WTC11 (cell line): Measurements from ENCODE around the gene FBXL7.

ENCODE experiments used
- IRF2 ChIP-seq: sonication (generic); formaldehyde crosslinking; IDR thresholded peaks from 2 replicates; pipeline ENCODE4 v1.8.0; 2022; ENCODE audit warnings: low read depth, missing genetic modification reagents, borderline replicate concordance
- PRRX2 ChIP-seq: fragments of 250-450 bp; sonication (Bioruptor Pico); IDR thresholded peaks from 2 replicates; pipeline ENCODE4 v1.8.0; 2021; ENCODE audit warnings: mild to moderate bottlenecking
- SP1 ChIP-seq: sonication (generic); formaldehyde crosslinking; conservative IDR thresholded peaks from 2 replicates; pipeline ENCODE4 v1.8.1; 2022; ENCODE audit warnings: missing genetic modification reagents
- ZNF138 ChIP-seq: sonication (generic); formaldehyde crosslinking; conservative IDR thresholded peaks from 2 replicates; pipeline ENCODE4 v1.8.1; 2022; ENCODE audit warnings: mild to moderate bottlenecking, moderate library complexity, missing genetic modification reagents
- TF ChIP-seq, protein P1 (sequence below): fragments of 200-600 bp; IDR thresholded peaks from 2 replicates; pipeline ENCODE4 v1.8.0; 2022; ENCODE audit warnings: antibody characterized with exemption
- TF ChIP-seq, protein P2 (sequence below): sonication (generic); formaldehyde crosslinking; IDR thresholded peaks from 2 replicates; pipeline ENCODE4 v1.8.0; 2023; ENCODE audit warnings: mild to moderate bottlenecking, missing genetic modification reagents
- TF ChIP-seq, protein P3 (sequence below): sonication (generic); formaldehyde crosslinking; IDR thresholded peaks from 2 replicates; pipeline ENCODE4 v1.8.0; 2022; ENCODE audit warnings: missing genetic modification reagents
- TF ChIP-seq, protein P4 (sequence below): sonication (generic); formaldehyde crosslinking; IDR thresholded peaks from 2 replicates; pipeline ENCODE4 v1.8.0; 2022; ENCODE audit warnings: mild to moderate bottlenecking, missing genetic modification reagents

DNA sequence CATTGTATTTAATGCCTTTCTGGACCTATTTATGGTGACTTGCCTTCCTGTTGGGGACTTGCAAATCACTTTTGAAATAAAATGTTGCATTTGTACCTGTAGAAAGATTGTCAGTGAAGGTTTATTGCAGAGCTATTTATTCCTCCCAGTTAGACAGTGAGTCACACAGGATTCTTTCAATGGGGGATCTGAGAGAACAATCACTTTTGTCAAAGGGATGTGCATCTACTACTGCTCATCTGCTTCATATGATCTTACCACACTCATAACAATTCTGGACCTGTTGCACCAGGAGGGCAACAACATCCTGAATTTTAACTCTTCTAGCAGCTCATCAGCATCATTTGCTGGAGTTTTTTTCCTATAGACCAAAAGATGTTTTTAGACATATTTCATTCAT lies 66.8 kb downstream of the FBXL7 start:
- TF ChIP-seq, protein P1, sequence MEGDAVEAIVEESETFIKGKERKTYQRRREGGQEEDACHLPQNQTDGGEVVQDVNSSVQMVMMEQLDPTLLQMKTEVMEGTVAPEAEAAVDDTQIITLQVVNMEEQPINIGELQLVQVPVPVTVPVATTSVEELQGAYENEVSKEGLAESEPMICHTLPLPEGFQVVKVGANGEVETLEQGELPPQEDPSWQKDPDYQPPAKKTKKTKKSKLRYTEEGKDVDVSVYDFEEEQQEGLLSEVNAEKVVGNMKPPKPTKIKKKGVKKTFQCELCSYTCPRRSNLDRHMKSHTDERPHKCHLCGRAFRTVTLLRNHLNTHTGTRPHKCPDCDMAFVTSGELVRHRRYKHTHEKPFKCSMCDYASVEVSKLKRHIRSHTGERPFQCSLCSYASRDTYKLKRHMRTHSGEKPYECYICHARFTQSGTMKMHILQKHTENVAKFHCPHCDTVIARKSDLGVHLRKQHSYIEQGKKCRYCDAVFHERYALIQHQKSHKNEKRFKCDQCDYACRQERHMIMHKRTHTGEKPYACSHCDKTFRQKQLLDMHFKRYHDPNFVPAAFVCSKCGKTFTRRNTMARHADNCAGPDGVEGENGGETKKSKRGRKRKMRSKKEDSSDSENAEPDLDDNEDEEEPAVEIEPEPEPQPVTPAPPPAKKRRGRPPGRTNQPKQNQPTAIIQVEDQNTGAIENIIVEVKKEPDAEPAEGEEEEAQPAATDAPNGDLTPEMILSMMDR = no peak
- TF ChIP-seq, protein P2, sequence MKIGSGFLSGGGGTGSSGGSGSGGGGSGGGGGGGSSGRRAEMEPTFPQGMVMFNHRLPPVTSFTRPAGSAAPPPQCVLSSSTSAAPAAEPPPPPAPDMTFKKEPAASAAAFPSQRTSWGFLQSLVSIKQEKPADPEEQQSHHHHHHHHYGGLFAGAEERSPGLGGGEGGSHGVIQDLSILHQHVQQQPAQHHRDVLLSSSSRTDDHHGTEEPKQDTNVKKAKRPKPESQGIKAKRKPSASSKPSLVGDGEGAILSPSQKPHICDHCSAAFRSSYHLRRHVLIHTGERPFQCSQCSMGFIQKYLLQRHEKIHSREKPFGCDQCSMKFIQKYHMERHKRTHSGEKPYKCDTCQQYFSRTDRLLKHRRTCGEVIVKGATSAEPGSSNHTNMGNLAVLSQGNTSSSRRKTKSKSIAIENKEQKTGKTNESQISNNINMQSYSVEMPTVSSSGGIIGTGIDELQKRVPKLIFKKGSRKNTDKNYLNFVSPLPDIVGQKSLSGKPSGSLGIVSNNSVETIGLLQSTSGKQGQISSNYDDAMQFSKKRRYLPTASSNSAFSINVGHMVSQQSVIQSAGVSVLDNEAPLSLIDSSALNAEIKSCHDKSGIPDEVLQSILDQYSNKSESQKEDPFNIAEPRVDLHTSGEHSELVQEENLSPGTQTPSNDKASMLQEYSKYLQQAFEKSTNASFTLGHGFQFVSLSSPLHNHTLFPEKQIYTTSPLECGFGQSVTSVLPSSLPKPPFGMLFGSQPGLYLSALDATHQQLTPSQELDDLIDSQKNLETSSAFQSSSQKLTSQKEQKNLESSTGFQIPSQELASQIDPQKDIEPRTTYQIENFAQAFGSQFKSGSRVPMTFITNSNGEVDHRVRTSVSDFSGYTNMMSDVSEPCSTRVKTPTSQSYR (CRISPR knock-in tag) = no peak
- TF ChIP-seq, protein P3, sequence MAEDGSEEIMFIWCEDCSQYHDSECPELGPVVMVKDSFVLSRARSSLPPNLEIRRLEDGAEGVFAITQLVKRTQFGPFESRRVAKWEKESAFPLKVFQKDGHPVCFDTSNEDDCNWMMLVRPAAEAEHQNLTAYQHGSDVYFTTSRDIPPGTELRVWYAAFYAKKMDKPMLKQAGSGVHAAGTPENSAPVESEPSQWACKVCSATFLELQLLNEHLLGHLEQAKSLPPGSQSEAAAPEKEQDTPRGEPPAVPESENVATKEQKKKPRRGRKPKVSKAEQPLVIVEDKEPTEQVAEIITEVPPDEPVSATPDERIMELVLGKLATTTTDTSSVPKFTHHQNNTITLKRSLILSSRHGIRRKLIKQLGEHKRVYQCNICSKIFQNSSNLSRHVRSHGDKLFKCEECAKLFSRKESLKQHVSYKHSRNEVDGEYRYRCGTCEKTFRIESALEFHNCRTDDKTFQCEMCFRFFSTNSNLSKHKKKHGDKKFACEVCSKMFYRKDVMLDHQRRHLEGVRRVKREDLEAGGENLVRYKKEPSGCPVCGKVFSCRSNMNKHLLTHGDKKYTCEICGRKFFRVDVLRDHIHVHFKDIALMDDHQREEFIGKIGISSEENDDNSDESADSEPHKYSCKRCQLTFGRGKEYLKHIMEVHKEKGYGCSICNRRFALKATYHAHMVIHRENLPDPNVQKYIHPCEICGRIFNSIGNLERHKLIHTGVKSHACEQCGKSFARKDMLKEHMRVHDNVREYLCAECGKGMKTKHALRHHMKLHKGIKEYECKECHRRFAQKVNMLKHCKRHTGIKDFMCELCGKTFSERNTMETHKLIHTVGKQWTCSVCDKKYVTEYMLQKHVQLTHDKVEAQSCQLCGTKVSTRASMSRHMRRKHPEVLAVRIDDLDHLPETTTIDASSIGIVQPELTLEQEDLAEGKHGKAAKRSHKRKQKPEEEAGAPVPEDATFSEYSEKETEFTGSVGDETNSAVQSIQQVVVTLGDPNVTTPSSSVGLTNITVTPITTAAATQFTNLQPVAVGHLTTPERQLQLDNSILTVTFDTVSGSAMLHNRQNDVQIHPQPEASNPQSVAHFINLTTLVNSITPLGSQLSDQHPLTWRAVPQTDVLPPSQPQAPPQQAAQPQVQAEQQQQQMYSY (CRISPR knock-in tag) = no peak
- TF ChIP-seq IRF2 (CRISPR knock-in tag) = no peak
- TF ChIP-seq SP1 (CRISPR knock-in tag) = no peak
- TF ChIP-seq ZNF138 (CRISPR knock-in tag) = no peak
- TF ChIP-seq, protein P4, sequence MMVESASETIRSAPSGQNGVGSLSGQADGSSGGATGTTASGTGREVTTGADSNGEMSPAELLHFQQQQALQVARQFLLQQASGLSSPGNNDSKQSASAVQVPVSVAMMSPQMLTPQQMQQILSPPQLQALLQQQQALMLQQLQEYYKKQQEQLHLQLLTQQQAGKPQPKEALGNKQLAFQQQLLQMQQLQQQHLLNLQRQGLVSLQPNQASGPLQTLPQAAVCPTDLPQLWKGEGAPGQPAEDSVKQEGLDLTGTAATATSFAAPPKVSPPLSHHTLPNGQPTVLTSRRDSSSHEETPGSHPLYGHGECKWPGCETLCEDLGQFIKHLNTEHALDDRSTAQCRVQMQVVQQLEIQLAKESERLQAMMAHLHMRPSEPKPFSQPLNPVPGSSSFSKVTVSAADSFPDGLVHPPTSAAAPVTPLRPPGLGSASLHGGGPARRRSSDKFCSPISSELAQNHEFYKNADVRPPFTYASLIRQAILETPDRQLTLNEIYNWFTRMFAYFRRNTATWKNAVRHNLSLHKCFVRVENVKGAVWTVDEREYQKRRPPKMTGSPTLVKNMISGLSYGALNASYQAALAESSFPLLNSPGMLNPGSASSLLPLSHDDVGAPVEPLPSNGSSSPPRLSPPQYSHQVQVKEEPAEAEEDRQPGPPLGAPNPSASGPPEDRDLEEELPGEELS (CRISPR knock-in tag) = no peak
- TF ChIP-seq PRRX2 (CRISPR knock-in tag) = no peak
